Astrocyte of the spinal cord (primary cell): ENCODE results near the gene SCFD2.

Source experiments
- DNase-seq: peaks from one replicate; pipeline ENCODE4 v3.0.0; 2011; ENCODE audit warnings: low read depth, low spot score
- H3K4me3 ChIP-seq: 2 replicates; pipeline ENCODE4 v1.5.1; 2011; ENCODE audit warnings: low read depth, mild to moderate bottlenecking, low read length, moderate library complexity
- CTCF ChIP-seq: IDR thresholded peaks from 2 replicates; pipeline ENCODE4 v1.5.1; 2012; ENCODE audit warnings: low read depth, mild to moderate bottlenecking, low read length, inconsistent platforms
- in situ Hi-C: cut with HindIII; loops from 2 replicates; pipeline ENCODE4 v1.10.0; 2017; ENCODE audit warnings: low sequenced_read_pairs

The SCFD2 gene

GRCh38 chr4:52869196-52869595 lies 496.7 kb downstream of the SCFD2 start:
- DNase-seq, result peak; percentile 13

DNA sequence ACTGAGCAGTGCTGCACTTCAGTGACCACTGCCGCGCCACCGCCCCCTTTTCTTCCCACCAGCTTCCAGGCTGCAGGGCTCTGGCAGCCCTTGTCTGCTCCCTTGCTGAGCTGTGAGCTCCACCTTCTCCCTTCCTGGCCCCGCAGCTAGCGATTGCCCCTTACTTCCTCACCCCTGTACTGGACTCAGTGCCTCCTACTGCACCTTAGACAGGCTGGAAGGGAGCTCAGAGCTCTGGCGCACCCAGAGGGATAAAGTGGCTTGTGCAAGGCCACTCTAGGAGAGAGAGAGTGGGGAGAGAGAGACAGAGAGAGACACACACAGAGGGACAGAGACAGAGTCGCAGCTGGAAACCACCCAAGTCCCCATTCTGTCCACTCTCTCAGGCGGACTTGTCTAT lies 497.7 kb downstream of the SCFD2 start:
- in situ Hi-C loops, result no loop called here
- TF ChIP-seq CTCF, result no peak
- no peak overlapping the region for H3K4me3 ChIP-seq
- no peak for DNase-seq

More at GRCh38 chr4:52869196-52869595, 496.7 kb downstream of the SCFD2 start:
- H3K4me3 ChIP-seq, result no peak overlapping the region
- TF ChIP-seq CTCF, result no peak
- in situ Hi-C loops, result no loop called here

DNA sequence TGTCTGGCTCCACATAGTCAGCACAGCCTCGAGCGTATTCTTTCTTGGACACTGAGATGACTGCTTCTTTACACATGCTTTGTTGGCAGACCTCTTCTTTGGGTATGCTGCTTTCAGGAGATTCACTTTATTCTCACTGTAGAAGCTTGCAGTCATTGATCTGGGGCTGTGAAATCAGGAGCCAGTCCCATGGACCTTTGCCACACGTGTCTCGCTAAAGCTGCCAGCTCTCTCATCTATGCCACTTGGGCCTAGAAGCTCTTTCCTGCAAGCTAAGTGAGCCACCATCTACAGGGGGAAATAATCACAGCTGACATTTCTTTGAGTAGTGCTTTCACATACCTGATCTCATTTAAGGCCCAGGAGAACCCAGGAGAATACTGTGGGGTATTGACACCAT lies 498.7 kb downstream of the SCFD2 start:
- no peak overlapping the region for H3K4me3 ChIP-seq
- no peak for DNase-seq
- TF ChIP-seq CTCF, result no peak
- in situ Hi-C loops, result no loop called here

DNA sequence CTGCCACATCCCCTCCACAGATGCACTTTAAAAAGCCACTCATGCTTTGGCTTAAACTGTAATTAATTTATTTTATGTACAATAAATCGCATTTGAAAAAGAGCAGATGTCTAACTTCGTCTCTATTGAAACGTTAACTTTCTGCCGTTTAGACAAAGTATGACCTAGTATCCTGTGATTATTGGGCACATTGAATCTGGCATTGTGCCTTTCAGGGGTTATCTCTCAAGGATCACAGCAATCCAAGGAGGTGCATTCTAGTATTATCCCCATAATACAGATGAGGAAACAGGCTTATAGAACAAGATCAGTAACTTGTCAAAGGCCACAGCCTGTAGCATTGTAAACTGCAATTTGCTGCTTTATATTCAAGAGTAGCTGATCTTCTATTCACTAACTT lies 499.1 kb downstream of the SCFD2 start:
- no peak for TF ChIP-seq CTCF
- in situ Hi-C loops, result no loop called here
- no peak overlapping the region for H3K4me3 ChIP-seq
- DNase-seq, result no peak

DNA sequence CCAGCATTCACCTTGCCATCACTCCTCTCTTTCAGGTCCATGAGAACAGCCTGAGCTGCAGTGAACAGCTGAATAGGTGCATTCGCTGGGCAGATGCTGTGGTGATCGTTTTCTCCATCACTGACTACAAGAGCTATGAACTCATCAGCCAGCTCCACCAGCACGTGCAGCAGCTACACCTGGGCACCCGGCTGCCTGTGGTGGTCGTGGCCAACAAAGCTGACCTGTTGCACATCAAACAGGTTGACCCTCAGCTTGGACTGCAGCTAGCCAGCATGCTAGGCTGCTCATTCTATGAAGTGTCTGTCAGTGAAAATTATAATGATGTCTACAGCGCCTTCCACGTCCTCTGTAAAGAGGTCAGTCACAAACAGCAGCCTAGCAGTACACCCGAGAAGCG lies 500.6 kb downstream of the SCFD2 start:
- no peak for DNase-seq
- in situ Hi-C loops, result no loop called here
- TF ChIP-seq CTCF, result no peak
- no peak overlapping the region for H3K4me3 ChIP-seq

DNA sequence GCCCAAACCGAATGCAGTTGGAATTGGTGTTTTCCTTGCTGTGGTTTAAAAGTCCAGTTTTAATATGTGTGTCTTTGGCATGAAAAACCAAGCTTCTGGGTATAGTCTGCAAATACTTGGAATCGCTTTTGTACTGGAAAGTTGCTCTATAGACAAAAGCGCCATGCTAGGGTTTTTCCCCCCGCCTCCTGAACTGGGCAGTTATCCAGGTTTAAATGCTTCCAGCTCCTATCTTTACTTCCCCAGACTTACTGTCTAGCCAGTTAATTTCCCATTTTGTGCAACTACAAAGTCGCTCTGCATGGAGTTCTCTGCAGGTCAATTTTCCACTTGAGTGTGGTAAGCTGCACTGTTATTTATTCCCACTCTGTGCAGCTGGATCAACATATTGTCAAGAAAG lies 501.1 kb downstream of the SCFD2 start:
- DNase-seq, result peak; percentile 71
- no peak overlapping the region for H3K4me3 ChIP-seq
- in situ Hi-C loops, result no loop called here
- no peak for TF ChIP-seq CTCF

GRCh38 chr4:52863324-52863723 lies 502.5 kb downstream of the SCFD2 start:
- H3K4me3 ChIP-seq, result no peak overlapping the region
- TF ChIP-seq CTCF, result no peak
- no peak for DNase-seq
- in situ Hi-C loops, result no loop called here
